ENCODE data around the gene TNFAIP8. TPM values are rescaled to one million over a fixed set of nuclear protein-coding genes. Genes with fewer than 3 reads are reported as not detected.
A peak's percentile ranks its signal among the peaks of the same experiment; 100 is the strongest.

Gene TNFAIP8
- total RNA-seq, 2 donors from 2014 or later: 29.6 to 39.5 TPM

DNA sequence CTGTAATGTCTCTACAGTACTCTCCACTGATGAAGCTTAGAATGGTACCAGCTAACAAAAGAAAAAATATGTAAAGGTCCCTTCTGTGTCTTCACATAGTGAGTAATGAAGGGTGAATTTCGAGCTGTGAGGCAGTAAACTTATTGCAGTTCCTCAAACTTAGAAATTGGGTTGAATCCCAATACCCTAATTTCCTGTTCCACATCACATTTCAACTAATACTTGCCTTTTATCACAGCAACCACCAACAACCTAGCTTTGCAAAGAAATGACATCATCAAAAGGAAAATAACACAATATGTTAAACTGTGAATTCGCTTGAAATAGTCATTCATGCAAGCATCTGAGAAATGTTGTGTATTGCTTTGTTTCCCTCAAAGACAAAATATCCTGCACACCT lies 9.4 kb upstream of the TNFAIP8 start:
- Histone ChIP-seq H3K4me1 (ENCODE audit: control insufficient read depth, insufficient read depth, low read length) (peaks cover 22% of the 10 kb centered on the region), H3K9me3 (ENCODE audit: control insufficient read depth, low read length) (no peaks in the 10 kb centered on the region), H3K36me3 (ENCODE audit: control insufficient read depth, insufficient read depth, low read length) (no peaks in the 10 kb centered on the region), H3K27me3 (ENCODE audit: control insufficient read depth, insufficient read depth, low read length, poor library complexity, severe bottlenecking) (no peaks in the 10 kb centered on the region), H3K4me3 (ENCODE audit: low read length) (no peak overlapping the region), H3K27ac (ENCODE audit: low read depth, low read length) (no peak overlapping the region), H3K9ac (ENCODE audit: extremely low read depth, low read length, poor library complexity, severe bottlenecking) (no peak overlapping the region)
- TF ChIP-seq, protein P1, sequence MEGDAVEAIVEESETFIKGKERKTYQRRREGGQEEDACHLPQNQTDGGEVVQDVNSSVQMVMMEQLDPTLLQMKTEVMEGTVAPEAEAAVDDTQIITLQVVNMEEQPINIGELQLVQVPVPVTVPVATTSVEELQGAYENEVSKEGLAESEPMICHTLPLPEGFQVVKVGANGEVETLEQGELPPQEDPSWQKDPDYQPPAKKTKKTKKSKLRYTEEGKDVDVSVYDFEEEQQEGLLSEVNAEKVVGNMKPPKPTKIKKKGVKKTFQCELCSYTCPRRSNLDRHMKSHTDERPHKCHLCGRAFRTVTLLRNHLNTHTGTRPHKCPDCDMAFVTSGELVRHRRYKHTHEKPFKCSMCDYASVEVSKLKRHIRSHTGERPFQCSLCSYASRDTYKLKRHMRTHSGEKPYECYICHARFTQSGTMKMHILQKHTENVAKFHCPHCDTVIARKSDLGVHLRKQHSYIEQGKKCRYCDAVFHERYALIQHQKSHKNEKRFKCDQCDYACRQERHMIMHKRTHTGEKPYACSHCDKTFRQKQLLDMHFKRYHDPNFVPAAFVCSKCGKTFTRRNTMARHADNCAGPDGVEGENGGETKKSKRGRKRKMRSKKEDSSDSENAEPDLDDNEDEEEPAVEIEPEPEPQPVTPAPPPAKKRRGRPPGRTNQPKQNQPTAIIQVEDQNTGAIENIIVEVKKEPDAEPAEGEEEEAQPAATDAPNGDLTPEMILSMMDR (conservative IDR thresholded peaks at IDR 0.05): no peak
- WGBS, 2 experiments (ENCODE audit: insufficient coverage in 1 of 2, insufficient read length in 1 of 2): 67 to 87% methylated on average over 1 to 2 of the region's 2 CpGs
- Mint-ChIP-seq H3K27me3 (ENCODE audit: insufficient read depth) (no peaks in the 10 kb centered on the region), H3K4me1 (peaks cover 46% of the 10 kb centered on the region), H3K36me3 (ENCODE audit: low read depth) (peaks cover 2% of the 10 kb centered on the region), H3K4me3 (no peak overlapping the region), H3K9me3 (no peaks in the 10 kb centered on the region), H3K27ac (no peak overlapping the region)
- no peak for DNase-seq

DNA sequence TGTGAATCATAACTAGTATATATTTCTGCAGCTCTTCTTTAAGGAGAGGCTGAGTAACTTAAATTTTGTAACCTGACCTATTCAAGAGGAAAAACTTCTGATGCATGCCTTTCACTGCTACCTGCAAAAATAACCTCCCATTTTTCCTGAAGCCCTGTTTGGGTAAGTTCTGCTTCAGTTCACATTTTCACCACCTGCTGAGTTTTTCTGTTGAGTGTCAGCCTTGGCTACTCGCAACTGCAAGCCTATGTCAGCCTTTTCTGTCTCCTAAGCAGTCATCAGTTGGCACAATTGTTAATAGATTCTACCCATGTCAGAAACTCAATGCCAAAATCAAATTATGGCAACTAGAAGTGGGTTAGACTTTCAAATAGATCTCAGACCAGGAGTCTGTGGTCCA lies 8.2 kb upstream of the TNFAIP8 start:
- TF ChIP-seq, protein P1 (conservative IDR thresholded peaks at IDR 0.05): no peak
- H3K27me3 Mint-ChIP-seq (ENCODE audit: insufficient read depth): no peaks in the 10 kb centered on the region
- Histone ChIP-seq H3K27me3 (ENCODE audit: control insufficient read depth, insufficient read depth, low read length, poor library complexity, severe bottlenecking) (no peaks in the 10 kb centered on the region), H3K4me3 (ENCODE audit: low read length) (peak overlapping the region; percentile 28), H3K4me1 (ENCODE audit: control insufficient read depth, insufficient read depth, low read length) (peaks cover 22% of the 10 kb centered on the region), H3K27ac (ENCODE audit: low read depth, low read length) (no peak overlapping the region), H3K36me3 (ENCODE audit: control insufficient read depth, insufficient read depth, low read length) (no peaks in the 10 kb centered on the region), H3K9ac (ENCODE audit: extremely low read depth, low read length, poor library complexity, severe bottlenecking) (no peak overlapping the region), H3K9me3 (ENCODE audit: control insufficient read depth, low read length) (no peaks in the 10 kb centered on the region)
- H3K27ac Mint-ChIP-seq: no peak overlapping the region
- no peak overlapping the region for H3K4me3 Mint-ChIP-seq
- WGBS, 2 experiments (ENCODE audit: insufficient coverage in 1 of 2, insufficient read length in 1 of 2): 0% methylated on average over 1 of the region's 1 CpG; no CpG with 5 or more reads in 1 of the 2 experiments
- no peaks in the 10 kb centered on the region for H3K9me3 Mint-ChIP-seq
- peaks cover 39% of the 10 kb centered on the region for H3K4me1 Mint-ChIP-seq
- H3K36me3 Mint-ChIP-seq (ENCODE audit: low read depth): peaks cover 2% of the 10 kb centered on the region
- DNase-seq: no peak

DNA sequence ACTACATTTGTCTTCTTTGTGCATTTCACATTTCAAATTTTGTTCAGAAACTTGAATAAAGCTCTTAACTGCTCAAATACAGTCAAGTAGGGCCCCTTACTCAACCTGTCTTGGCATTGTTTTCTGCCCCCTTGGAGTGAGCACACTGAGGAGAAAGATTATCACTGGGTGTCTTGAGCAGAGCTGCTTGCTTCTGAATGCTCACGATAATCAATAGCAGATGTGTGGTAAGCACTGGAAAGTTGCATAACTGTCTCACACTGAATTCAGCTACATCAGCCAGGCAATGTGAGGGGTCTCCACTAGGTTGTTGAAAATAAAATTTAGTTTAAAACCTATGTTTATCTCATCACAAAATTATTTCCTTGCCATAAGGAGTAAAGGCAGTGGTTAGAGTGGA lies 7.8 kb upstream of the TNFAIP8 start:
- TF ChIP-seq, protein P1 (conservative IDR thresholded peaks at IDR 0.05): no peak
- peaks cover 22% of the 10 kb centered on the region for H3K4me1 ChIP-seq (ENCODE audit: control insufficient read depth, insufficient read depth, low read length)
- H3K36me3 Mint-ChIP-seq (ENCODE audit: low read depth): peaks cover 2% of the 10 kb centered on the region
- H3K27me3 ChIP-seq (ENCODE audit: control insufficient read depth, insufficient read depth, low read length, poor library complexity, severe bottlenecking): no peaks in the 10 kb centered on the region
- no peaks in the 10 kb centered on the region for H3K27me3 Mint-ChIP-seq (ENCODE audit: insufficient read depth)
- H3K27ac Mint-ChIP-seq: peak overlapping the region; percentile 37
- no peaks in the 10 kb centered on the region for H3K36me3 ChIP-seq (ENCODE audit: control insufficient read depth, insufficient read depth, low read length)
- no peak overlapping the region for H3K9ac ChIP-seq (ENCODE audit: extremely low read depth, low read length, poor library complexity, severe bottlenecking)
- no peak overlapping the region for H3K4me3 Mint-ChIP-seq
- 100% methylated on average over 1 of the region's 1 CpG; no CpG with 5 or more reads in 1 of the 2 experiments for WGBS, 2 experiments (ENCODE audit: insufficient coverage in 1 of 2, insufficient read length in 1 of 2)
- no peak overlapping the region for H3K27ac ChIP-seq (ENCODE audit: low read depth, low read length)
- H3K9me3 ChIP-seq (ENCODE audit: control insufficient read depth, low read length): no peaks in the 10 kb centered on the region
- no peaks in the 10 kb centered on the region for H3K9me3 Mint-ChIP-seq
- DNase-seq: no peak
- peak overlapping the region; percentile 28 for H3K4me3 ChIP-seq (ENCODE audit: low read length)
- H3K4me1 Mint-ChIP-seq: peaks cover 39% of the 10 kb centered on the region
